Activated CD4-positive, alpha-beta T cell treated with anti-CD3 and anti-CD28 coated beads for 24 hours (primary cell): ENCODE results near the gene LHFPL2.
"Not testable (repeated sequence)": the region's sequence is repeated elsewhere in the genome, so short reads cannot be mapped to it uniquely, and the experiment has no call there.

ENCODE experiments used
- DNase-seq, 2 donors: peaks; one replicate each; pipeline ENCODE4 v3.0.0-alpha.2; 2020; ENCODE audit warnings: low read depth in 2 of 2

The LHFPL2 gene

DNA sequence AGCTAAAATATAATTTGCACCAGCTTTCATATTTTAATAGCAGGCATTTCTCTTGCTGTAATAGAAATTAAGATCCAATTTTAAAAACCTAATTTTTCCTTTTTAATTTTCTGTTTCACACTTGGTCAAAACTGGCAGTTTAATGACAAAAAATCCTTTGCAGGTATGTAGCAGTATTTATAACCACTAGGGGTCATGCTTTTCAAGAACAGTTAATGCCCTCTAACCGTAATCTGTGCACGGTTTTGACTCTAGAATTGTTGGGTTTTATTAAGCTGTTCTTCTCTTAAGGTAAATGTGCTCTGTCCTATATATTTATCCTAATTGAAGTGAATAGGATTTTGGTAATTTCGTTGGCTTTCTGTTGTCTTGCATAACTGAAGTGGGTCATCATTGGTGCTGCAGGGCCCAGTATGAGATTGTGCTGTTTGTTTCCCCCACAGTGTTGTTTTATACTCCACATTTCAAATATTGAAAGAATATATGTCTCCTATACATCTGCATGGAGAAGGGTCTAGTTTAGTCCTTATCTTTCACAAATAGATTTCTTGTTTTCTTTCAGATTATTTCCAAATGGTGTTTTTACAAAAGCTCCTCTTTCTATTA is 180.7 kb downstream of the LHFPL2 start:
- DNase-seq, result no peak

GRCh38 chr5:78467140-78467539 is 181.4 kb downstream of the LHFPL2 start:
- no peak for DNase-seq

- DNase-seq, result no peak
Observed at GRCh38 chr5:78458843-78459242, 189.7 kb downstream of the LHFPL2 start.

- DNase-seq, result not testable (repeated sequence)
Observed at GRCh38 chr5:78457507-78457906, 191.1 kb downstream of the LHFPL2 start.

DNA sequence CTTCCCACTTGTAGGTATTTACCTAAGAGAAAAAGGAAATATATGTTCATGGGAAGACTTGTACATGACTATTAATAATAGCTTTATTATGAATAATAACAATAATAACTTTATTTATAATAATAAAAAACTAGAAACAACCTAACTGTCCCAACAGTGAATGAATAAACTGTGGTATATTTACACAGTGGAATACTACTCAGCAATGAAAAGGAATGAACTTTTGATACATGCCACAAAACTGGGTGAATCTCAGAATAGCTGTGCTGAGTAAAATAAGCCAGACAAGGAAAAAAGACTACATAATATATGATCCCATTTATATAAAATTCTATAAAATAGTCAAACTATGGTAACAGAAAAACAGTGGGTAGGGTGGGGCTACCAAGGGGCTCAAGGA is 199.5 kb downstream of the LHFPL2 start:
- no peak for DNase-seq

GRCh38 chr5:78447775-78448424 is 200.7 kb downstream of the LHFPL2 start:
- DNase-seq, result no peak
